HL-60/S4 treated with retinoic acid at 250 ng/mL for 4 days and 3 days (cell line): ENCODE results near the gene ZNF428.
"Not testable (repeated sequence)": the region's sequence is repeated elsewhere in the genome, so short reads cannot be mapped to it uniquely, and the experiment has no call there.

Experiments
- in situ Hi-C: fragments of 300-500 bp; cut with MboI; formaldehyde crosslinking; loops from 2 replicates; pipeline ENCODE4 v1.7.0; 2022; ENCODE audit warnings: low sequenced_read_pairs

ZNF428 gene

DNA sequence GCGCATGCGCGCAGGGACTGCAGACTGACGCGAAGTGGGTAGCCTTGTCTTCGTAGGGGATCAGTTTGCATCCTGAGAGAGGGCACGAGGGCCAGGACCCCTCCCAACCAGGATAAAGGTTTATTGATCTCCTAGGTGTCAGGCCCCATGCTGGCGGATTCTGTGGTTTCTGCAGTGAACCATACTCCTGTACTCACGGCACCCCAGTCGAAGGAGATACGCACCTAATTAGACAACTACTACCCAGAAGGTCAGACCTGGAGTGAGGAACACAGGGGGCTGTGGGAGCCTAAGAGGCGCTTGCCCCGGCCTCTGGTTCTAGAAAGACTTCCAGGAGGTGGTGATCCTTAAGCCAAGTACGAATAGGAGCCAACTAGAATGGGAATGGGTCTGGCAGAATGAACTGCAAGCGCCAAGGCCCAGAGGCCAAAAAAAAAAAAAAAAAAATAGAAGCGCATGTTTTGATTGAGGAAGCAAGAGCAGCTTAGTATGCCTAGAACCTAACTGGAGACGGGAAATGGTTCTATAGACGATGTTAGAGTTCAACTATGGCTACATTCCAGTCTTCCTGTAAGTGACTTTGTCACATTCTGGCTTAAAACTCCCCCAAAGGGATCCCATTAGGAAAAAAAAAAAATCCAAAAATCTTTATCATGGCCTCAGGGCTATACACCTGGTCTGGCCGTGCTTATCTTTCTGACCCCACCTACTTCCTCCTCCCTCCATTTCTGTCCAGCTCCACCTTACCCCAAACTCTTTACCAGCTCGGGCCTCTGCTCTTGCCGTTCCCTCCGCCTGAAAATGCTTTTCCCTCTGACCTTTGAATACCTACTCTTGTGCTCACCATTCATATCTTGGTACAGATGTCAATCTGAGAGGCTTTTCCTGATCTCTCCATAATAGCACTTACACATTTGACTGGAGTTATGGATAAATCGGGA is 902 bp upstream of the ZNF428 start:
- in situ Hi-C loops = no loop called here

DNA sequence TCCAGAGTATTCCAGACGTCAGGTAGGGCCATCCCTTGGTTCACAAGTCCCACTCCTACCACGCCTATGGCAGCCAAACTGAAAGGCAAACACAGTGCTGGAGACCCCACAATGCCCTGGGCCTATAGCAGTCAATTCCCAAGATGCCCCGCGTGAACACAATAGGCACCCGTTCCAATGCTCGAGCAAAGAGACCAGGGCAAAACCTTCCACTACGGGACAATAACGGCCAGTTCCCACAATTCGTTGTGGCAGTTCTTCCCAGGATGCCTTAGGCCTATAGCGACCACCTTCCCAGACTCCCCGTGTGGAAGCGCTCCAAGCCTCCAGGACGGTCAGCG is 538 bp downstream of the ZNF428 start:
- in situ Hi-C loops = no loop called here

DNA sequence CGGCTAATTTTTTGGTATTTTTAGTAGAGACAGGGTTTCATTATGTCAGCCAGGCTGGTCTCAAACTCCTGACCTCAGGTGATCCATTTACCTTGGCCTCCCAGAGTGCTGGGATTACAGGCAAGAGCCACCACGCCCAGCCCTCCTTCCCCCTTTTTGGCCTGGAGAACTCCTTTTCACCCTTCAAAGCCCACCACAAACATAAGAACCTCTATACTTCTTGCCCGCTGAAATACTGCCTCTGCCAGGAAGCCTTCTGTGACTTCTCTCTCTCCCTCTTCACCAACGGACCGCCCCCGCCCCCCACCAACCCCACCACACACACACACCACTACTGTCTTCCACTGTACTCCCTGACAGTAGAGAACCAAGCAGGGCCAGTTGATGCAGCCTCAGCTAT is 2.5 kb downstream of the ZNF428 start:
- in situ Hi-C loops = no loop called here

DNA sequence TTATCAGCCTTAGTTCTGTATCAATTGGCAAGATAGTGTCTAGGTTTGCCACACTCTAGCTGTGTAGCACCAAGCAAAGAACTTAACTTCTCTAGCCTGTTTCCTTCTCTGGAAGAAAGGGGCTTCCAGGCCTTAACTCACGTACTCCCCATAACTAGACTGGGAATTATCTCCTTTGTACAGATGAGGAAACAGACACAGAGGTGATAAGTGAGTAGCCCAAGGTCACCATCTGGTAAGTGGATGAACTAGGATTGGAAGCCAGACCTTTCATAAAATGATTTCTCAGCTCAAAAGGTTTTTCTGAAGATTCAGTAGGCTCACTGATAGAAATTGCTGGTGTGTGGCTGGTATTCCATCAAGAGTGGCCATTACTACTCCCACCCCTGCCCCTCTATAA is 3.1 kb downstream of the ZNF428 start:
- in situ Hi-C loops = no loop called here

DNA sequence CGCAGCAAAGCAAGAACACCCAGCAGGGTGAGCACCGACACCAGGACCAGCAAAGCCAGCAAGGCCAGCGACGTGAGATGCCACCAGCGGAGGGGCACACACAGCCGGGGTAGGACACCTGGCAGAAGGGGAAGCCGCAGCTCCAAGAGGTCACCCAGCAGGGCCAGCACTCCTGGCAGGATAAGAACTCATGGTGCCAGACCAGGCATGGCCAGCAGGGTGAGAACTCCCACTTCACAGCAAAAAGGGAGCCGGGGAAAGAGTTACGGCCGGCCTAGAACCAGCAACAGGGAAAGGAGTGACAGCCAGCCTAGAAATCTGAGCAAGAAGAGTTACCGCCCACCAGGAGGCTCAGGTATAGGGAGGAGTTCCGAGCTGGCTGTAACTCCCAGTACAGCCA is 7.1 kb downstream of the ZNF428 start:
- in situ Hi-C loops = no loop called here

DNA sequence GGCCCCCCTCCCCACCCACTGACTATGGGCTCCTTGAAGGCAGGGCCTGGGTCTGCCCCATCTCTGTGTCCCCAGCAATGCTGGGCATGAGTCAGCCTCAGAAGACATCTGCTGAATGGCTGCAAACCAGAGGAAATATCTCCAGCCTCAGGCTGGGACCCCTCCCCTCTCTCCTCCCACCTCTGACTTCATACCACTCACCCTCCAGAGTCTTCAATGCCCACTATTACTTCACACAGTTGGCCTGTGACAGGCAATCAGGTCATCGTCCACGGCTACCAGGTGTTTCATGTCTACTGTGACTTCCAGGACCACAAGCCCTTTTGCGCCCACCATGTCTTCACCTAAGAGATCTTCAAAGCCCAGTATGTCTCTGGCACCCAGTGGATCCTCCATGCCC is 7.6 kb downstream of the ZNF428 start, which contains the start of gene SRRM5:
Gene SRRM5 (plus strand): TSS at position 301 of the 400 bp plus-strand sequence. CDS start 34 bp downstream, at position 335.
- in situ Hi-C loops = no loop called here

DNA sequence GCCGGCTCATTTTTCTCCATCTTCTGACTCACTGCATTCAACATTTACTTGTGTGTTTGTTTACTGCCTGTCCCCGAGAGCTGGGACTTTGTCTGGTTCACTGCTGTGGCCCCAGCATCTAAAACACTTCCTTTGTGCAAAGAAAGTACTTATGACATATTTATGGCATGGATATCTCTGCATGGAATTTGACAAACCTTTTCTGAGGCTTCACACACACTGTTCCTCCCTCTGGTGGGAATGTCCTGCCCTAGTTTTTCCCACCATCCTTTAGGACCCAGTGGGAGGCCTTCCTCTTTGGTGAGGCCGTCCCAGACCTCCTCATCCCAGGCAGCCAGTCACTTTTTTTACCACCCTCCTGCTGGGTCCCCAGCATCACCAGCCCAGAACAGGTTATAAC is 8.9 kb downstream of the ZNF428 start:
- in situ Hi-C loops = no loop called here

DNA sequence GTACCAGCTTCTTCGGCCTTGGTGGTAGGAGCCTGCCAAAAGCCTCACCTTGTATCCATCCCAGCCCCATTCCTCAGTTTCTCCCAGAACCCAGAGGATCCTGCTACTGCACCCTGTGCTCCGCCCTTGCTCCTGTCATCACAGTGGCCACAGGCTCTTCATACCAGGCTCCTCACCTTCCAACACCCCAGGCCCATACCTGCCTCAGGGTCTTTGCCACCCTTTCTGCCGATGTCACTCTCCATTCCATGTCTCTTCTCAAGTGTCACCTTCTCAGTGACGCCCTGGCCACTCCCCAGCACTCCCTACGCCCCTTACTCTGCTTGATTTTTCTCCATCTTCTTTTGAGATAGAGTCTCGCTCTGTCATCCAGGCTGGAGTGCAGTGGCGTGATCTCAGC is 9.6 kb downstream of the ZNF428 start:
- in situ Hi-C loops = no loop called here

DNA sequence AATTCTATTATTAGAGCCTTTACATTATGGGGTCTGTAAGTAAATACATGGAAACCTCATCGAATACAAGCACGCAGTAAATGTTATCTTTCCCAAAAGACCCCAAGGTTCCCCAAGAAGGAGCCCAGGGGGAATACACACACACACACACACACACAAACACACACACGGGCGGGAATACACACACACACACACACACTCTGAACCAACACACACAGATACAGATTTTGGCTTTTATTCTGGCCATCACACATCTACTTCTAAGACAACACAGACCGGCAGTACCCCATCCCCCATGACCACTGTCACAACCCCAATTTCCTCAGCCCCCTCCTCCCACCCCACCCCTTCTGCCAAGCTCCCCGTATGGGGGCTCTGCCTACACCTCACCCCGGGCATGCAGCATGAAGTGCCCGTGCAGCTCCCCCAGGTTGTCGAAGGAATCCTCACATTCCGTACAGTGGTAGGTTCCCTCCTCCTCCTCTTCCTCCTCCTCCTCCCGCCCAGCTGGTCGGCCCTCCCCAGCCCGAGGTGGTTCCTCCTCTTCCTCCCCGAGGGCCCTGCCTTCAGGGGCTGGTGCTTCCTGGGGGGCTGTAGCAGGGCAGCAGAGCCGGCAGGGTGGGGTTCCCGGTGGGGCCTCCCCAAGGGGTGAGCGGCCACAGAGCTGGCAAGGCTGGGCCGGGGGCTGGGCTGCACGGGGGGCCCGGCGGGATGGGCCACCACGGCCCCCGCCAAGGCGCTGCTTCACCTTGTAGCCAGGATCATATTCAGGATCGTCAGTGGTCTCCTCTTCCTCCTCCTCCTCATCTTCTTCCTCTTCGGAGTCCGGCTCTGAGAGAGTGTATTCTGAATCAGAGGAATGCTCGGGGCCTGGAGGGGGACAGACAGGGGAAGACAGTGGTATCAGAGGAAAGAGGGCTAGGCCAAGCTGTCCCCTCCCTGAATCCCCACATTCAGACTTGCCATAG is 11.9 kb downstream of the ZNF428 start:
- in situ Hi-C loops = no loop called here

DNA sequence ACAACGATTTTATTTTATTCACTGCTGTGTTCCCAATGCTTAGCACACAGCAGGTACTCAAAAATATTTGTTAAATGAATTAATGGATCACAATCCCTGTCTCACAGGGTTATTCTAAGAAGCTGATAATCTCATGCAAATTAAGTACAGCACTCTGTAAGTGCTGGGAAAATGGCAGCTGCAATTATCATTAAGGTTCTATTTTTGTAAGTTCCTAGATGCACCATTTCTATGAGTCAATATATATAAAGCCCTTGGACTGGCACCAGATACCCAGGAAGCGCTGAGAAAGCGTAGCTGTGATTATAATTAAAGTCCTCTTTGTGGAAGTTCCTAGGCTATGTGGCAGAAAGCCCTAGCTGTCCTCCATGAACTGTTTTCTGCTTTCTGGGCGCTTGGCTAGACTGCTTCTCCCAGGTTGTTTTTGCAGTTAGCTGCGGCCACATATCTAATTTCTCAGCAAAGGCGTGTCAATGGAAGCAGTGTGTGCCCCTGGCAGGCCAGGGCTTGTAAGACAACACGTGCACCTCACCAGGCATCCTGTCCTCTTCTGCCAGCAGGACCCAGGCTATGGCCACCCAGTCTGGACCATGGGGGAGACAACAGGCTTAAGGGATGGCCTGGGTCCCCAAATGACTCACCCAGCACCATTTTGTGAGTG is 12.7 kb downstream of the ZNF428 start:
- in situ Hi-C loops = no loop called here

DNA sequence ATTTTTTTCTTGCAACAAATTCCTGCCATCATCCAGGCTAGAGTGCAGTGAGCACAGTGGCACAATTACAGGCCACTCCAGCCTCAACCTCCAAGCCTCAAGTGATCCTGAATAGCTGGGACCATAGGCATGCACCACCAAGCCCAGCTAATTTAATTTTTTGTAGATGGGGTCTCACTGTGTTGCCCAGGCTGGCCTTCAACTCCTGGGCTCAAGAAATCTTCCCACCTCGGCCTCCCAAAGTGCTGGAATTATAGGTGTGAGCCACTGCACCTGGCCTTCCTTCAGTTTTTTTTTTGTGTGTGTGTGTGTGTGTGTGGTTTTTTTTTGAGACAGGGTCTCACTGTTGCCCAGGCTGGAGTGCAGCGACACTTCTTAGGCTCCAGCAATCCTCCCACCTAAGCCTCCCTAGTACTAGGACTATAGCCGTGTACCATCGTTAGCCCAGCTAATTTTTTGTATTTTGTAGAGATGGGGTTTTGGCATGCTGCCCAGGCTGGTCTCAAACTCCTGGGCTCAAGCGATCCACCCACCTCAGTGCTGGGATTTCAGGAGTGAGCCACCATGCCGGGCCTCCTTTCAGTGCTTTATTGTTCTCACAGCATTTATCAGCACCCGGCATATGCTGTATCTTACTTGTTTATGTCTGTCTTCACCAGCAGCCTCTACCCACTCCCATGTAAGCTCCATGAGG is 13.4 kb downstream of the ZNF428 start:
- in situ Hi-C loops = no loop called here

DNA sequence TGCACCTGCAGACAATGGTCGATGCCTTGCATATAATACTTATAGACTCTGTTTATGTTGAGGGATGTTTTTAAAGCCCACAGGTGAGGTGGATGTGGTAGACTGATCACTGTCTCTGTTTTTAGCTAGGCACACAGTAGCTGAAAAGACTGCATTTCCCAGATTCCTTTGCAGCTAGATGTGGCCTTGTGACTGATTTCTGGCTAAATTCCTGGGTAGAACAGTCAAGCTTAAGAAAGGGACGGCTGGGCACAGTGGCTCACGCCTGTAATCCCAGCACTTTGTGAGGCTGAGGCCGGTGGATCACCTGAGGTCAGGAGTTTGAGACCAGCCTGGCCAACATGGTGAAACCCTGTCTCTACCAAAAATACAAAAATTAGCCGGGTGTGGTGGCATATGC is 19.1 kb downstream of the ZNF428 start:
- in situ Hi-C loops = not testable (repeated sequence)

DNA sequence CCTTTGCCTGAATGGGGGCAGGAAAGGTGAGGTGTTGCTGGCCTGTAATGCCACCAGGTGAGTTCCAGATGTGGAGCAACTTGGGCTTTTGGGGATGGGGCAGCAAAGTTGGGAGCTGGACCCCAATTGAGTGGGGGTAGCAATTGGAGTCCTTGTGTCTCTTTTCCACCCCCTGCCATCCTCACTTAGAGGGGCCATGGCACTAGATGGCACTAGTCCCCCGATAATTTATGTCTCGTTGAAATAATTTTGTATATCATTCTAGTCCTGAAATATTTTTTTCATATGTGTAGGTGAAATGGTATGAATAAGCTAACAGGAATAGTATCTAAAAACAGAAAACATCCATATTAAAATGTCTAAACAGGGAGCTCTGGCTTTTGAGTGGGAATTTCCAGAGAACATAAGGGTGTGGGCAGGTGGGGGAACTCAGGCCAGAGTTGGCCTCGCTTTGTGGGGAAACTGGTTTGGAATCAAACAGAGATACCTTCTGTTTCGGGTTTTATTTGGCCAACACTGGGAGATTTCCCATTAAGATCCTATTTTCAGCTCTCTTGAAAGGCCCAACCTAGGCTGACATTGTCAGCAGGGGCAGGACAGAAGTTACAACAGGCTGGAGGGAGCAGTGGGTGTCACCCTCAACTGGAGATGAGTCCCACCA is 19.7 kb downstream of the ZNF428 start:
- in situ Hi-C loops = no loop called here

DNA sequence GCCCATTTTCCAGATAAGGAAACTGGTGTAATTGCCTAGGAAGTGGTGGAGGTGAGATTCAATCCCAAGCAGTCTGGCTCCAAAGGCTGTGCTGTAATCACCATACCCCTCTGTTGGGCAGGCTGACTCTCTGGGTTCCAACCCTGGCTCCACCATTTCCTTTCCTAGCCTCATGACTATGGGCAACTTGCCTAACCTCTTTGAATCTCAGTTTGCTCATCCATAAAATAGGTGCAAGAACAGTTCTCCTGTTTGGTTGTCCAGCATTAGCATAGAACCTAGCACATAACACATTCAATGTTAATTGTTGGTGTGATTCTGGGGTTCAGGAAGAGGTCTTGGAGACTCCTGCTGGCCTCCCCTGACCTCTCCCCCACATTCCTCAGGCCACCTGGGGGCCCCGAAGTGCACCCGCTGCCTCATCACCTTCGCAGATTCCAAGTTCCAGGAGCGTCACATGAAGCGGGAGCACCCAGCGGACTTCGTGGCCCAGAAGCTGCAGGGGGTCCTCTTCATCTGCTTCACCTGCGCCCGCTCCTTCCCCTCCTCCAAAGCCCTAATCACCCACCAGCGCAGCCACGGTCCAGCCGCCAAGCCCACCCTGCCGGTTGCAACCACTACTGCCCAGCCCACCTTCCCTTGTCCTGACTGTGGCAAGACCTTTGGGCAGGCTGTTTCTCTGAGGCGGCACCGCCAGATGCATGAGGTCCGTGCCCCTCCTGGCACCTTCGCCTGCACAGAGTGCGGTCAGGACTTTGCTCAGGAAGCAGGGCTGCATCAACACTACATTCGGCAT is 20.8 kb downstream of the ZNF428 start:
- in situ Hi-C loops = no loop called here

DNA sequence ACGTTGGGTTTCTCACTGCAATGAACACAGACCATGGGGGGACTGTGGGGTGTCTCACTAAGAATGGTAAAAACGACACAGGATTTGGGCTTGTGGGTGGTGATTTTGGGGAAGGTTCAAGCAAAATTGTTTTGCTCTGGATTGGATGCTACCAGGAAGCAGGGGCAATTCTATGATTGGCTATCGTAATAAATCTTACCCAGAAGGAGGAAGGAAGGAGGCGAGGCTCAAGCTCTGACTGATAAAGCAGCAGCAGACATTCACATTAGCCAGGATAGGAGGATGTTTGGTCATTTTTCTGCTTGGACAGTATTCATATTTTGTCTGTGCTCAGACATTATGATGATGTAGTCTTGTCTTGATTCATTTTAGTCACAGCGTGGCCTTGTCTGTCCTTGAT is 21.6 kb downstream of the ZNF428 start:
- in situ Hi-C loops = no loop called here

DNA sequence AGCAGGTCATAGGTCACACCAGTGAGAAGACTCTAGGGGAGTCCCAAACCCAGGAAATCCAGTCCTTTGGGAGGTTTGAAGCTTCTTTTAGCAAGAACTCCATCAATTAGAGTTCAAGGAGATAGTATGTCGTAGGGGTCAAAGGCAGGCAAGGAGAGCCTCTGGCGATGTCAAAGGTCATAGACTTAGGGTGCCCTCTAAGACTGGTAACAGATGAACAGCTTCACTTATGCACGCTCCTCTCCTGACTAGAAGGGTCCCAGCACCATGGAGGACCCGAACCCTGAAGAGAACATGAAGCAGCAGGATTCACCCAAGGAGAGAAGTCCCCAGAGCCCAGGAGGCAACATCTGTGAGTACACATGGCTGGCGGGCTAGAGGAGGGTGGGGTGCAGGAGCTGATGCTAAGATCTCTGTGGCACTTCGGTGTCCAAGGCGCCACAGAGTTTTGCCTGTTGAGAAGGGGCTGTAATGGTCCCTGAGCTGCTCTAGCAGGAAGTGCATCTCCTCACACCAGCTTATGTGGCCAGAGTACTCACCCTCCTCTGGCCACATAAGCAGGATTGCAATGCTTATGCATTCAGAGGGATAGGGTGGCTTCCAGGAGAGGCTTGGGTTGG is 22.5 kb downstream of the ZNF428 start:
- in situ Hi-C loops = no loop called here

DNA sequence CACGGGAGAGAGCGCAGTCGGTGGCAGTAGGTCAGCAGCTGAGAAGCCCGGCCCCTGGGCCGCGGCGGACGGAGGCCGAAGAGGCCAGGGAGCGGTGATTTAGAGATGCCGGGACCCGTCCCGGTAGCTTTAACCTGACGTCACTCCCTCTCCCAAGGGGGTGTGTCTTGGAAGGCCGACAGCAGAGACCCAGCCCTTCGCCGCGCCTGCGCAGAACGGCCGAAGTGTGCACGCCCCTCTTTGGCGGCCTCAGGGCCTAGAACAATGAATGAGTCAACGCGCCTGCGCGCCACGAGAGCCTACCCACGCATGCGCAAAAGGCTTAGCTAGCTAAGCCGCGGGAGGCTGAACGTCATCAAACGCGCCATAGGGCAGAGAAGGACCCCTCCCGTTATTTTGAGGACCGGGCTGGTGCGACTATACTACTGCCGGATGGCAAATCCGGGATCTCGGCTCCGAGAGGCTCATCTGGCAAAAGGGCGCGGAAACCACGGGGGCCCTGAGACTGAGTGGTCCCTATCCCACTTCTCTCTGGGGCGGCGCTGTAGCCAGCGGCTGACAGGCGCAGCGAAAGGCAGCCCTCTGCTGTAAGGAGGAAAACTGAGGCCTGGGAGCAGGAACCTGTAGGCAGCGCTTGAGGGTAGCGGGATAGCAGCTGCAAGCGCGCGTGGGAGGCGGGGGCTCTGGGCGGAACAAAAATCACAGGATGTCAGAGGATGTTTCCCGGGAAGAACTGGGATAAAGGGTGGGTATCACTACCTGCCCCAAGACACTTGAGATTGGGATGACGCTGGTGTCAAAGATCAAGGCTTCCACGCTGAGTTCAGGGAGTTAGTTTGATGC is 23.2 kb downstream of the ZNF428 start, which contains the start of the genes IRGQ and ZNF576:
Gene IRGQ (minus strand): TSS at position 136 of the 843 bp plus-strand sequence. CDS start 796 bp downstream, outside the sequence.
Gene ZNF576 (plus strand): TSS at position 597 of the 843 bp plus-strand sequence. CDS start 514 bp downstream, outside the sequence.
- in situ Hi-C loops = no loop called here

DNA sequence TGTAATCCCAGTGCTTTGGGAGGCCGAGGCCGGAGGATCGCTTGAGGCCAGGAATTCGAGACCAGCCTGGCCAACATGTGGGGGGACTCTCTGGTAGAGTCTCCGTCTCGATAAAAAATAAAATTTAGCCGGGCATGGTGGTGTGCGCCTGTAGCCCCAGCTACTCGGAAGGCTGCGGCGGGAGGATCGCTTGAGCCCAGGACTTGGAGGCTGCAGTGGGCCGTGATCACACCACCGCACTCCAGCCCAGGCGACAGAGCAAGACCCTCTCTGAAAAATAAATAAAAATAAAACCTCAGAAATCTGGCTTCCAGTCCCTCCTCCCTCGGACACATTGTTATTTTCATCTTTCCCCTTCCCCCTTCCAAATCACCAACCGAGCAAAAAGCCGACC is 23.8 kb downstream of the ZNF428 start:
- in situ Hi-C loops = no loop called here
